Mesothelial cell of epicardium (in vitro differentiated cells): Measurements from ENCODE around the gene HEPACAM. TPM values are rescaled to one million over a fixed set of nuclear protein-coding genes. Genes with fewer than 3 reads are reported as not detected.
A peak's percentile ranks its signal among the peaks of the same experiment; 100 is the strongest.

Source experiments
- DNase-seq, 2 experiments: peaks; one replicate each; pipeline ENCODE4 v3.0.0; 2021; ENCODE audit warnings: low spot score in 2 of 2; ENCODE audit not compliant: unreplicated experiment in 2 of 2
- H3K27ac Mint-ChIP-seq: 2 replicates; pipeline ENCODE4 v1.8.0; 2021; ENCODE audit warnings: mixed read lengths
- H3K27me3 Mint-ChIP-seq: 2 replicates; pipeline ENCODE4 v1.8.0; 2021; ENCODE audit warnings: low read depth, mixed read lengths
- H3K36me3 Mint-ChIP-seq: 2 replicates; pipeline ENCODE4 v1.8.0; 2021; ENCODE audit warnings: mixed read lengths
- H3K4me1 Mint-ChIP-seq: 2 replicates; pipeline ENCODE4 v1.8.0; 2021; ENCODE audit warnings: mixed read lengths
- H3K4me3 Mint-ChIP-seq: 2 replicates; pipeline ENCODE4 v1.8.0; 2021; ENCODE audit warnings: mild to moderate bottlenecking, moderate library complexity, mixed read lengths
- H3K9me3 Mint-ChIP-seq: 2 replicates; pipeline ENCODE4 v1.8.0; 2021; ENCODE audit warnings: mixed read lengths
- total RNA-seq: library from RNA; stranded (reverse); gene quantifications from 3 replicates; pipeline ENCODE4 v1.2.1, GENCODE V29; 2021
- TF ChIP-seq, protein P1 (sequence below): fragments of 200-600 bp; sonication (generic); IDR thresholded peaks from one replicate; pipeline ENCODE4 v1.5.0; 2021; ENCODE audit warnings: antibody characterized with exemption; ENCODE audit not compliant: unreplicated experiment

The HEPACAM gene
- total RNA-seq, 1 donor from 2014 or later = not detected

DNA sequence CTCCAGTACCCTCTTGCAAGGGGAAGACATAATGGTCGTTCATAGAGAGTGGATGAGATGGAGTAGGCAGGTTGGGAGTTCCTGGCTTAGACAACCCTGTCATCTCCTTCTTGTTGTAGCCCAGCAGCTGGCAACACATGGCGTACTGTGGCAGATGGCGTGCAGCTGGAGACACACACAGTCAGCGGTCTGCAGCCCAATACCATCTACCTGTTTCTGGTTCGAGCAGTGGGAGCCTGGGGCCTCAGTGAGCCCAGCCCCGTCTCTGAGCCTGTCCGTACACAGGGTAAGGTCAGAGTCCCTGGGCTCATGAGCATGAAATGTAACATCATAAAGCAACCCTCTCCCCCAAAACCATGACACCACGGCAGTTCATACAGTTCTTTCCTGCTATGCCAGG is 61.9 kb downstream of the HEPACAM start:
- peaks cover 71% of the 10 kb centered on the region for H3K27me3 Mint-ChIP-seq
- TF ChIP-seq, protein P1, sequence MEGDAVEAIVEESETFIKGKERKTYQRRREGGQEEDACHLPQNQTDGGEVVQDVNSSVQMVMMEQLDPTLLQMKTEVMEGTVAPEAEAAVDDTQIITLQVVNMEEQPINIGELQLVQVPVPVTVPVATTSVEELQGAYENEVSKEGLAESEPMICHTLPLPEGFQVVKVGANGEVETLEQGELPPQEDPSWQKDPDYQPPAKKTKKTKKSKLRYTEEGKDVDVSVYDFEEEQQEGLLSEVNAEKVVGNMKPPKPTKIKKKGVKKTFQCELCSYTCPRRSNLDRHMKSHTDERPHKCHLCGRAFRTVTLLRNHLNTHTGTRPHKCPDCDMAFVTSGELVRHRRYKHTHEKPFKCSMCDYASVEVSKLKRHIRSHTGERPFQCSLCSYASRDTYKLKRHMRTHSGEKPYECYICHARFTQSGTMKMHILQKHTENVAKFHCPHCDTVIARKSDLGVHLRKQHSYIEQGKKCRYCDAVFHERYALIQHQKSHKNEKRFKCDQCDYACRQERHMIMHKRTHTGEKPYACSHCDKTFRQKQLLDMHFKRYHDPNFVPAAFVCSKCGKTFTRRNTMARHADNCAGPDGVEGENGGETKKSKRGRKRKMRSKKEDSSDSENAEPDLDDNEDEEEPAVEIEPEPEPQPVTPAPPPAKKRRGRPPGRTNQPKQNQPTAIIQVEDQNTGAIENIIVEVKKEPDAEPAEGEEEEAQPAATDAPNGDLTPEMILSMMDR = no peak
- H3K4me3 Mint-ChIP-seq = no peak overlapping the region

DNA sequence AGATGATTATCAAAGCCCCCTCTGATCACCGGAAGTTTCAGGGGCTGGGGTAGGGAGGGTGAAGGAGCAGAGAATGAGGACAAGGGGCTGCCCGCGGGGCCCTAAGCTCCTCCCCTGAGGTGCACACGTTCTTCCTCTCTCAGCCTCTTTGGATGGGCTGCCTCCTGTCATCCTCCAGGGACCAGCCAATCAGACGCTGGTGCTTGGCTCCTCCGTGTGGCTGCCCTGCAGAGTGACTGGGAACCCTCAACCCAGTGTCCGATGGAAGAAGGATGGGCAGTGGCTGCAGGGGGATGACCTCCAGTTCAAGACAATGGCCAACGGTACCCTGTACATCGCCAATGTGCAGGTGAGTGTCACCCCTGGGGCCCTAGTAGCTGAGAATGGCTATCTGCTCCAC is 63.1 kb downstream of the HEPACAM start:
- peak in 1 of 2 experiments; percentile 35 for DNase-seq
- Mint-ChIP-seq H3K4me1 (peaks cover 8% of the 10 kb centered on the region), H3K27ac (no peak overlapping the region), H3K27me3 (peaks cover 83% of the 10 kb centered on the region), H3K9me3 (no peaks in the 10 kb centered on the region), H3K4me3 (no peak overlapping the region), H3K36me3 (no peaks in the 10 kb centered on the region)
- TF ChIP-seq, protein P1 = no peak

More for the DNA sequence above, 61.9 kb downstream of the HEPACAM start:
- peak in 1 of 2 experiments; percentile 28 for DNase-seq
- Mint-ChIP-seq H3K9me3 (no peaks in the 10 kb centered on the region), H3K27ac (no peak overlapping the region), H3K36me3 (no peaks in the 10 kb centered on the region), H3K4me1 (peaks cover 8% of the 10 kb centered on the region)

DNA sequence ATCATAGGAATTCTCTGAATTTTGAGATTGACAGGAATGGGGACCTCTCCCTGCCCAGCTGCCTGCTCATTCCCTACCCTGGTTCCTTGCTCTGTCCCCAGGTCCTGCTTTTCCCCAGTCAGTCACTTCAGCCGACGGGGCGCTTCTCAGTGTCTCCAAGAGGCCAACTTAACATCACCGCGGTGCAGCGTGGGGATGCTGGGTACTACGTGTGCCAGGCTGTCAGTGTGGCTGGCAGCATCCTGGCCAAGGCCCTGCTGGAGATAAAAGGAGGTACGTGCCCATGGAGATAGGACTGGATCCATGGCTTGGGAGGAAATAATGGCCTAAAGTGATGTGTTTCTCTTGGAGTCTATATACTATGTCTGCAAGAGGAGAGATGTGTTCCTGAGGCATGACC is 63.6 kb downstream of the HEPACAM start:
- H3K27me3 Mint-ChIP-seq = peaks cover 87% of the 10 kb centered on the region
- TF ChIP-seq, protein P1 = no peak
- H3K4me1 Mint-ChIP-seq = peaks cover 6% of the 10 kb centered on the region
- DNase-seq = peak in 1 of 2 experiments; percentile 33
- no peaks in the 10 kb centered on the region for H3K36me3 Mint-ChIP-seq
- H3K9me3 Mint-ChIP-seq = no peaks in the 10 kb centered on the region
- H3K4me3 Mint-ChIP-seq = no peak overlapping the region
- H3K27ac Mint-ChIP-seq = no peak overlapping the region

DNA sequence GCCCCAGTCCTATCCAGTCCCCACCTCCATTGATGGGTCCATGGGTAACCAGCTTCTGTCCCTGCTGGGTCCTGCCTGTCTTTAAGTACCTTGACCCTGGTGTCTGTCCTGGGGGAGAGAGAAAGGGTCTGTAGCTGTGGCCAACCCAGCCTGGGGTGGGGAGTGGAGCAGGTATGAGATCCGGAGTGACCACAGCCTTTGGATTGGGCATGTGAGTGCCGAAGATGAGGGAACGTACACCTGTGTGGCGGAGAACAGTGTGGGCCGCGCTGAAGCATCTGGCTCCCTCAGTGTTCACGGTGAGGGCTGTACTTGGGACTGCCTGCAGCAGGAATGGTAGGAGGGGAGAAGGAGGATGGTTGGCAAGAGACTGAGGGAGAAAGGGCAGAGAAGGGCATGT is 65.4 kb downstream of the HEPACAM start:
- no peak for DNase-seq
- no peaks in the 10 kb centered on the region for H3K4me1 Mint-ChIP-seq
- no peak overlapping the region for H3K4me3 Mint-ChIP-seq
- H3K27me3 Mint-ChIP-seq = peaks cover 100% of the 10 kb centered on the region
- H3K9me3 Mint-ChIP-seq = no peaks in the 10 kb centered on the region
- H3K27ac Mint-ChIP-seq = no peak overlapping the region
- TF ChIP-seq, protein P1 = no peak
- no peaks in the 10 kb centered on the region for H3K36me3 Mint-ChIP-seq

DNA sequence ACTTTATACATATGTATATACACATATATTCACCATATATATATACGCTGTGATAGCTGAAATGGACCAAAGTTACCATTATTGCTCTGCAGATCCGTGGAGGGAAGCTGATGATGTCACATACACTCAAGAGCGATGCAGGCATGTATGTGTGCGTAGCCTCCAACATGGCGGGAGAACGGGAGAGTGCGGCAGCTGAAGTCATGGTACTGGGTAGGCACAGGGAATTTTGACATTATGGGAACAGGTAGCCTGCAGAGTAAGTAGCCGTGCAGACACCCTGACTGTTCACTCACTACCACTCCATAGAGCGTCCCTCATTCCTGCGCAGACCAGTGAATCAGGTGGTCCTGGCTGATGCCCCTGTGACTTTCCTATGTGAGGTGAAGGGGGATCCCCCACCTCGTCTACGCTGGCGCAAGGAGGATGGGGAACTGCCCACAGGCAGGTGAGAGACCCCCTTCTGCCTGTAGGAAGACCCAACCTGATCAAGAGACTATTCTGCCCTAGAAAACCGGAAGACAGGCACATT is 65.9 kb downstream of the HEPACAM start:
- TF ChIP-seq, protein P1 = no peak
- Mint-ChIP-seq H3K27ac (no peak overlapping the region), H3K36me3 (no peaks in the 10 kb centered on the region), H3K4me3 (no peak overlapping the region), H3K4me1 (no peaks in the 10 kb centered on the region), H3K27me3 (peaks cover 100% of the 10 kb centered on the region), H3K9me3 (no peaks in the 10 kb centered on the region)
- DNase-seq = no peak

DNA sequence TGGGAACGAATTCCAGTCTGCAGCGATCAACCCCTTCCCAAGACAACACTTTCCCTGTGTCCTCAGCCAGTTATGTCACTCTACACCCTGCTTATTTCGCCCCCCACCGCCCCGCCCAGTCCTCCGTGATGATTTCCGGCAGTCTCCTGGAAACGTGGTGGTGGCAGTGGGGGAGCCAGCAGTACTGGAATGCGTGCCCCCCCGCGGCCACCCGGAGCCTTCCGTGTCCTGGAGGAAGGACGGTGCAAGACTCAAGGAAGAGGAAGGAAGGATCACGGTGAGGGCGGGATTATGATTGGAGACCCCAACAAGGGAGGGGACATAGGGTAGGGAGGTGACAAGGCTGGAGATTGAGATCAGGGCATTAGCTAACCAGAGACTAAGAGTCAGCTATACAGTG is 66.5 kb downstream of the HEPACAM start:
- no peak overlapping the region for H3K27ac Mint-ChIP-seq
- peaks cover 100% of the 10 kb centered on the region for H3K27me3 Mint-ChIP-seq
- H3K9me3 Mint-ChIP-seq = no peaks in the 10 kb centered on the region
- no peak overlapping the region for H3K4me3 Mint-ChIP-seq
- H3K4me1 Mint-ChIP-seq = no peaks in the 10 kb centered on the region
- no peak for DNase-seq
- TF ChIP-seq, protein P1 = no peak
- no peaks in the 10 kb centered on the region for H3K36me3 Mint-ChIP-seq
